Measurements from ENCODE around the gene EIF5A. TPM values are rescaled to one million over a fixed set of nuclear protein-coding genes. Genes with fewer than 3 reads are reported as not detected.
A peak's percentile ranks its signal among the peaks of the same experiment; 100 is the strongest.

Gene EIF5A
- total RNA-seq, 6 experiments from 2014 or later, result 222 to 299 (median 238) TPM

- no peak overlapping the region for H3K4me3 ChIP-seq
- intact Hi-C loops (cut with DNase I), result loop anchor here in 1 of 2 donors (10.0 kb wide), 1 partner anchor 72 kb away; no protein-coding TSS in a partner anchor
- ATAC-seq (no peak), DNase-seq (no peak)
- H3K27me3 ChIP-seq, result no peaks in the 10 kb centered on the region
- H3K36me3 ChIP-seq, result no peaks in the 10 kb centered on the region
- peaks cover 0 to 15% (median 1%) of the 10 kb centered on the region in 4 donors for H3K4me1 ChIP-seq
- TF ChIP-seq CTCF (IDR thresholded peaks at IDR 0.05) (no peak), POLR2A (IDR thresholded peaks at IDR 0.05) (no peak)
- H3K9me3 ChIP-seq, result no peaks in the 10 kb centered on the region
- H3K27ac ChIP-seq, result no peak overlapping the region
- 59% methylated on average over 2 of the region's 18 CpGs for WGBS (ENCODE audit: insufficient coverage, low coverage, low lambda C conversion rate, missing lambda C conversion rate)
These were observed 39.6 kb downstream of the EIF5A start for GRCh38 chr17:7346761-7347614.

GRCh38 chr17:7347630-7348477 is 40.4 kb downstream of the EIF5A start:
- no peak overlapping the region for H3K4me3 ChIP-seq
- DNase-seq (no peak), ATAC-seq (no peak)
- TF ChIP-seq CTCF (IDR thresholded peaks at IDR 0.05) (no peak), POLR2A (IDR thresholded peaks at IDR 0.05) (no peak)
- H3K27me3 ChIP-seq, result no peaks in the 10 kb centered on the region
- H3K9me3 ChIP-seq, result no peaks in the 10 kb centered on the region
- 86% methylated on average over 6 of the region's 19 CpGs for WGBS (ENCODE audit: insufficient coverage, low coverage, low lambda C conversion rate, missing lambda C conversion rate)
- H3K4me1 ChIP-seq, result peaks cover 0 to 21% (median 4%) of the 10 kb centered on the region in 4 donors
- no peak overlapping the region for H3K27ac ChIP-seq
- H3K36me3 ChIP-seq, result no peaks in the 10 kb centered on the region
- intact Hi-C loops (cut with DNase I), result loop anchor here in 1 of 2 donors (10.0 kb wide), 1 partner anchor 73 kb away; no protein-coding TSS in a partner anchor

- no peaks in the 10 kb centered on the region for H3K9me3 ChIP-seq
- H3K36me3 ChIP-seq, result no peaks in the 10 kb centered on the region
- DNase-seq (no peak), ATAC-seq (no peak)
- H3K27me3 ChIP-seq, result no peaks in the 10 kb centered on the region
- intact Hi-C loops (cut with DNase I), result loop anchor here in 1 of 2 donors (10.0 kb wide), 1 partner anchor 74 kb away; no protein-coding TSS in a partner anchor
- H3K4me1 ChIP-seq, result peaks cover 0 to 26% (median 7%) of the 10 kb centered on the region in 4 donors
- 65% methylated on average over 17 of the region's 19 CpGs for WGBS (ENCODE audit: insufficient coverage, low coverage, low lambda C conversion rate, missing lambda C conversion rate)
- no peak overlapping the region for H3K27ac ChIP-seq
- H3K4me3 ChIP-seq, result no peak overlapping the region
- TF ChIP-seq POLR2A (IDR thresholded peaks at IDR 0.05), result no peak
These were observed 41.2 kb downstream of the EIF5A start for GRCh38 chr17:7348478-7349242.

- peaks cover 0 to 26% (median 7%) of the 10 kb centered on the region in 4 donors for H3K4me1 ChIP-seq
- H3K36me3 ChIP-seq, result no peaks in the 10 kb centered on the region
- H3K4me3 ChIP-seq, result peak within 1 kb of the TSS; percentile 71 to 96 (median 86)
- no peaks in the 10 kb centered on the region for H3K9me3 ChIP-seq
- H3K27ac ChIP-seq, result peak within 1 kb of the TSS; percentile 93 to 98 (median 97)
- intact Hi-C loops (cut with DNase I), result loop anchor here in 1 of 2 donors (10.0 kb wide), 1 partner anchor 163 kb away; no protein-coding TSS in a partner anchor
- ATAC-seq (peak; percentile 70 to 84 (median 76)), DNase-seq (peak; percentile 92 to 93 (median 92))
- WGBS (ENCODE audit: insufficient coverage, low coverage, low lambda C conversion rate, missing lambda C conversion rate), result no CpG with 5 or more reads among the region's 91 CpGs
- no peaks in the 10 kb centered on the region for H3K27me3 ChIP-seq
- TF ChIP-seq CTCF (IDR thresholded peaks at IDR 0.05) (peak in 3 of 4 donors; percentile 31 to 35 (median 32)), POLR2A (IDR thresholded peaks at IDR 0.05) (peak; percentile 73)
These were observed 44.5 kb downstream of the EIF5A start, which contains the start of gene KCTD11 for GRCh38 chr17:7351665-7352502. TSS of gene KCTD11 (plus strand) at chr17:7352162.
